Mesenchymal stem cell (in vitro differentiated cells and primary cell): Measurements from ENCODE around the gene ALK.

Experiments
- DNase-seq: peaks from one replicate; pipeline ENCODE4 v3.0.0-alpha.2; 2013
- H2AFZ ChIP-seq: one replicate; pipeline ENCODE4 v1.6.1; 2013; ENCODE audit warnings: low read depth, mild to moderate bottlenecking, control low read depth, inconsistent platforms, low read length, moderate library complexity
- H2AK5ac ChIP-seq: 2 replicates; pipeline ENCODE4 v1.6.1; 2013; ENCODE audit warnings: low read length, moderate library complexity, mild to moderate bottlenecking, inconsistent platforms; ENCODE audit not compliant: severe bottlenecking
- H2BK120ac ChIP-seq: one replicate; pipeline ENCODE4 v1.6.1; 2013; ENCODE audit warnings: low read depth, mild to moderate bottlenecking, inconsistent platforms, low read length, moderate library complexity
- H2BK12ac ChIP-seq, 2 experiments: one replicate each; pipeline ENCODE4 v1.6.1; 2013; ENCODE audit warnings: inconsistent platforms in 2 of 2, low read length in 2 of 2, mild to moderate bottlenecking in 2 of 2, moderate library complexity in 2 of 2, control low read depth in 1 of 2
- H2BK15ac ChIP-seq: one replicate; pipeline ENCODE4 v1.6.1; 2013; ENCODE audit warnings: mild to moderate bottlenecking, low read depth, inconsistent platforms; ENCODE audit not compliant: poor library complexity, severe bottlenecking
- H2BK5ac ChIP-seq: 2 replicates; pipeline ENCODE4 v1.6.1; 2013; ENCODE audit warnings: low read depth, mild to moderate bottlenecking, low read length, control low read depth, inconsistent platforms; ENCODE audit not compliant: poor library complexity, severe bottlenecking
- H3K14ac ChIP-seq, 2 experiments: one replicate each; pipeline ENCODE4 v1.6.1; 2013; ENCODE audit warnings: inconsistent platforms in 2 of 2, low read length in 2 of 2, control low read depth in 1 of 2, mild to moderate bottlenecking in 1 of 2, moderate library complexity in 1 of 2
- H3K18ac ChIP-seq, 2 experiments: one replicate each; pipeline ENCODE4 v1.6.1; 2013; ENCODE audit warnings: inconsistent platforms in 2 of 2, low read length in 2 of 2, control low read depth in 1 of 2, low read depth in 1 of 2, mild to moderate bottlenecking in 1 of 2
- H3K23ac ChIP-seq, 2 experiments: one replicate each; pipeline ENCODE4 v1.6.1; 2013; ENCODE audit warnings: inconsistent platforms in 2 of 2, low read length in 2 of 2, mild to moderate bottlenecking in 2 of 2, moderate library complexity in 2 of 2, control low read depth in 1 of 2
- H3K27ac ChIP-seq: 2 replicates; pipeline ENCODE4 v1.5.1; 2013; ENCODE audit warnings: mild to moderate bottlenecking, moderate library complexity, low read length, control low read depth, inconsistent platforms; ENCODE audit not compliant: poor library complexity, severe bottlenecking
- H3K27me3 ChIP-seq, 2 experiments: 2 replicates each; pipeline versions ENCODE4 v1.6.1 to v1.7.0; 2013; ENCODE audit warnings: low read length in 2 of 2, mild to moderate bottlenecking in 2 of 2, moderate library complexity in 2 of 2, control low read depth in 1 of 2, inconsistent platforms in 1 of 2; ENCODE audit not compliant: control insufficient read depth in 1 of 2, insufficient read depth in 1 of 2
- H3K36me3 ChIP-seq, 2 experiments: 2 replicates each; pipeline versions ENCODE4 v1.6.1 to v1.7.0; 2013; ENCODE audit warnings: low read length in 2 of 2, control low read depth in 1 of 2, inconsistent platforms in 1 of 2, low read depth in 1 of 2, mild to moderate bottlenecking in 1 of 2; ENCODE audit not compliant: insufficient read depth in 2 of 2, control insufficient read depth in 1 of 2
- H3K4ac ChIP-seq, 2 experiments: one replicate each; pipeline ENCODE4 v1.6.1; 2013; ENCODE audit warnings: inconsistent platforms in 2 of 2, low read length in 2 of 2, mild to moderate bottlenecking in 2 of 2, moderate library complexity in 2 of 2, control low read depth in 1 of 2, low read depth in 1 of 2
- H3K4me1 ChIP-seq: 2 replicates; pipeline ENCODE4 v1.6.1; 2013; ENCODE audit warnings: low read depth, low read length, control low read depth; ENCODE audit not compliant: control insufficient read depth, insufficient read depth
- H3K4me2 ChIP-seq: 2 replicates; pipeline ENCODE4 v1.6.1; 2013; ENCODE audit warnings: low read length, mild to moderate bottlenecking, inconsistent platforms; ENCODE audit not compliant: poor library complexity, severe bottlenecking
- H3K4me3 ChIP-seq, 2 experiments: 2 replicates each; pipeline versions ENCODE4 v1.5.1 to v1.7.0; 2013; ENCODE audit warnings: low read length in 2 of 2, mild to moderate bottlenecking in 2 of 2, control low read depth in 1 of 2, low read depth in 1 of 2; ENCODE audit not compliant: insufficient read depth in 1 of 2
- H3K79me1 ChIP-seq: replicated peaks from 2 replicates; pipeline ENCODE4 v1.6.1; 2013; ENCODE audit warnings: mild to moderate bottlenecking, control low read depth, low read length, inconsistent platforms; ENCODE audit not compliant: poor library complexity, severe bottlenecking
- H3K9ac ChIP-seq: 2 replicates; pipeline ENCODE4 v1.7.0; 2013; ENCODE audit warnings: mild to moderate bottlenecking, low read length, moderate library complexity
- H3K9me3 ChIP-seq: 2 replicates; pipeline ENCODE4 v1.7.0; 2013; ENCODE audit warnings: mild to moderate bottlenecking, low read length; ENCODE audit not compliant: control insufficient read depth
- H4K8ac ChIP-seq: one replicate; pipeline ENCODE4 v1.6.1; 2013; ENCODE audit warnings: inconsistent platforms, mild to moderate bottlenecking, low read length, moderate library complexity
- H4K91ac ChIP-seq: one replicate; pipeline ENCODE4 v1.6.1; 2013; ENCODE audit warnings: mild to moderate bottlenecking, low read length, inconsistent platforms
- WGBS: methylation state at CpG from one replicate; pipeline ENCODE4 v1.1.7; 2013; ENCODE audit warnings: mixed read lengths; 5-methylcytosine and 5-hydroxymethylcytosine counted together

The ALK gene

GRCh38 chr2:29250977-29251376 lies 670.4 kb downstream of the ALK start:
- Histone ChIP-seq H2BK120ac (no peak overlapping the region), H2BK15ac (no peak overlapping the region), H2AK5ac (no peak overlapping the region), H3K27ac (no peak overlapping the region), H2BK12ac (no peak overlapping the region), H3K36me3 (no peaks in the 10 kb centered on the region), H2AFZ (no peak overlapping the region), H3K18ac (no peak overlapping the region), H3K9ac (no peak overlapping the region), H4K8ac (no peak overlapping the region), H3K4ac (no peak overlapping the region), H4K91ac (no peak overlapping the region), H3K79me1 (no peaks in the 10 kb centered on the region), H3K23ac (no peak overlapping the region), H3K14ac (no peak overlapping the region), H3K9me3 (no peaks in the 10 kb centered on the region), H2BK5ac (no peak overlapping the region), H3K27me3 (peaks cover 0 to 14% of the 10 kb centered on the region in 2 experiments), H3K4me2 (no peak overlapping the region), H3K4me3 (no peak overlapping the region), H3K4me1 (peaks cover 2% of the 10 kb centered on the region)
- 92% methylated on average over 7 of the region's 7 CpGs for WGBS
- DNase-seq, result no peak

GRCh38 chr2:29249666-29250253 lies 671.6 kb downstream of the ALK start:
- Histone ChIP-seq H3K79me1 (no peaks in the 10 kb centered on the region), H3K23ac (no peak overlapping the region), H3K27me3 (peaks cover 0 to 9% of the 10 kb centered on the region in 2 experiments), H2AK5ac (no peak overlapping the region), H2AFZ (no peak overlapping the region), H3K9me3 (no peaks in the 10 kb centered on the region), H2BK12ac (no peak overlapping the region), H4K91ac (no peak overlapping the region), H3K4me1 (peaks cover 2% of the 10 kb centered on the region), H2BK15ac (no peak overlapping the region), H3K9ac (no peak overlapping the region), H2BK120ac (no peak overlapping the region), H3K14ac (no peak overlapping the region), H3K4me3 (no peak overlapping the region), H3K18ac (no peak overlapping the region), H3K4ac (no peak overlapping the region), H4K8ac (no peak overlapping the region), H2BK5ac (no peak overlapping the region), H3K27ac (no peak overlapping the region), H3K36me3 (no peaks in the 10 kb centered on the region), H3K4me2 (no peak overlapping the region)
- no peak for DNase-seq
- 62% methylated on average over 11 of the region's 11 CpGs for WGBS

- Histone ChIP-seq H3K4me2 (no peak overlapping the region), H3K18ac (no peak overlapping the region), H3K36me3 (no peaks in the 10 kb centered on the region), H4K91ac (no peak overlapping the region), H3K23ac (no peak overlapping the region), H2BK15ac (no peak overlapping the region), H2AK5ac (no peak overlapping the region), H2BK5ac (no peak overlapping the region), H3K4ac (no peak overlapping the region), H3K4me3 (no peak overlapping the region), H3K9me3 (no peaks in the 10 kb centered on the region), H3K27me3 (peaks cover 10 to 21% of the 10 kb centered on the region in 2 experiments), H3K14ac (no peak overlapping the region), H4K8ac (no peak overlapping the region), H3K4me1 (peaks cover 2% of the 10 kb centered on the region), H2BK12ac (no peak overlapping the region), H2AFZ (no peak overlapping the region), H3K9ac (no peak overlapping the region), H3K79me1 (no peaks in the 10 kb centered on the region), H2BK120ac (no peak overlapping the region), H3K27ac (no peak overlapping the region)
- no peak for DNase-seq
- WGBS, result 69% methylated on average over 3 of the region's 7 CpGs
Observed at GRCh38 chr2:29247336-29247914, 674.0 kb downstream of the ALK start.

DNA sequence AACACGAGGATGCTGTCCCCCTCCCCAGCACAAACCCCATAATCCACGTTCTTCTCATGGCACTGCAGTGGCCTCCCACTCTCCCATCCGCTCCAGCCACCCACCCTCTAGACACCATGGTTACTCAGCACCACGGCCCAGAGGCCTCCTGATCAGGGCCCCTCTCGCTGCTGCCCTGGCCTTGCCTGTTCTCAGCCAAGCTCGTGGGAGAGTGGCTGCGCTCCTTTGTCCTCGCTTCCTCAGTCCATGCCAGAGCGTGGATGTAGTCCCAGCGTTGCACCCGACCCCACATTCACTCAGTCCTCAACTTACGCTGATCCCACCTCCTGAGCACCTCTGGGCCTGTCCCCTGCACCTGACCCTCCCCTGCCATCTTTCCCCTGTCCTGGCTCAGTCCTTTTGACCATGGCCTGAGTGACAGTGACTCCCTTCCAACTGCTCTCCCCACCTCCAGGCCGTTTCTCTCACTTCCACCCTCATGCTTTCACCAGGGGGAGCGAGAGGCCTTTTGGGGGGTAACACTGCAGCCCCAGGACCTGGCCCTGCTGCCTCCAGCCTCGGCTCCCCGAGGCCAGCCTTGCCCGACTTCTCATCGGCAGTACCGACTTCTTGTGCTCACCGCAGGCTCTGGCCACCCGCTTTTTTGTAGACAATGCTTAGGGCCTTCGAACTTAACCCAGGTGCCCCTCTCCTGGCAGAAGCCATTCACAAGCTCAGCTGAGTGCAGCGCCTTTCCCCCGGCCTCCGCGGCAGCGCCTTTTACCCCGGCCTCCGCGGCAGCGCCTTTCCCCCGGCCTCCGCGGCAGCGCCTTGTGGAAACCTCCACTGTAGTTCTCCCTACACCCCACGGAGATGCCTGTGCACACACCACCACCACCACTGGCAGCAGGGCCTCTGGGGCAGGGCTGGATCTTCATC lies 674.7 kb downstream of the ALK start:
- no peak overlapping the region for H3K4ac ChIP-seq
- H3K27ac ChIP-seq, result no peak overlapping the region
- H3K27me3 ChIP-seq, result peaks cover 15 to 27% of the 10 kb centered on the region in 2 experiments
- no peak overlapping the region for H4K8ac ChIP-seq
- no peak overlapping the region for H2BK15ac ChIP-seq
- no peak for DNase-seq
- H3K4me1 ChIP-seq, result peaks cover 2% of the 10 kb centered on the region
- H2BK5ac ChIP-seq, result no peak overlapping the region
- H3K9ac ChIP-seq, result no peak overlapping the region
- H3K4me2 ChIP-seq, result no peak overlapping the region
- no peaks in the 10 kb centered on the region for H3K36me3 ChIP-seq
- no peak overlapping the region for H2AK5ac ChIP-seq
- no peak overlapping the region for H3K18ac ChIP-seq
- WGBS, result 92% methylated on average over 36 of the region's 36 CpGs
- H2BK120ac ChIP-seq, result no peak overlapping the region
- no peak overlapping the region for H2AFZ ChIP-seq
- H3K14ac ChIP-seq, result no peak overlapping the region
- H3K9me3 ChIP-seq, result no peaks in the 10 kb centered on the region
- H3K79me1 ChIP-seq, result no peaks in the 10 kb centered on the region
- no peak overlapping the region for H4K91ac ChIP-seq
- H3K23ac ChIP-seq, result no peak overlapping the region
- H3K4me3 ChIP-seq, result no peak overlapping the region
- no peak overlapping the region for H2BK12ac ChIP-seq
